Measurements from ENCODE around the gene RTTN.

The RTTN gene

GRCh38 chr18:69969491-69969890 lies 236.0 kb downstream of the RTTN start:
- DNase-seq: no peak

- DNase-seq: peak; percentile 23
Measured at GRCh38 chr18:69968039-69968438, 237.4 kb downstream of the RTTN start.

GRCh38 chr18:69963196-69963595 lies 242.3 kb downstream of the RTTN start:
- DNase-seq: no peak

GRCh38 chr18:69961718-69962117 lies 243.8 kb downstream of the RTTN start:
- DNase-seq: no peak

- DNase-seq: no peak
Measured at GRCh38 chr18:69958422-69958821, 247.1 kb downstream of the RTTN start.

- DNase-seq: no peak
Measured at GRCh38 chr18:69957747-69958146, 247.7 kb downstream of the RTTN start.

GRCh38 chr18:69956665-69957620 lies 248.5 kb downstream of the RTTN start:
- no peak for DNase-seq

- DNase-seq: no peak
Measured at GRCh38 chr18:69956057-69956456, 249.4 kb downstream of the RTTN start.

GRCh38 chr18:69954719-69955480 lies 250.6 kb downstream of the RTTN start:
- DNase-seq: no peak

- no peak for DNase-seq
Measured at GRCh38 chr18:69953191-69953590, 252.3 kb downstream of the RTTN start.
